ENCODE data around the gene SYK. TPM values are rescaled to one million over a fixed set of nuclear protein-coding genes. Genes with fewer than 3 reads are reported as not detected.
"Not testable (repeated sequence)": the region's sequence is repeated elsewhere in the genome, so short reads cannot be mapped to it uniquely, and the experiment has no call there.

Gene SYK
- total RNA-seq, 1 donor from 2014 or later: 10.7 TPM

- no peaks in the 10 kb centered on the region for H3K27me3 Mint-ChIP-seq (ENCODE audit: unreplicated experiment)
Measured at GRCh38 chr9:90787771-90788460, 13.7 kb upstream of the SYK start.

GRCh38 chr9:90788527-90788926, 13.1 kb upstream of the SYK start:
- H3K27me3 Mint-ChIP-seq (ENCODE audit: unreplicated experiment); H3K4me3 Mint-ChIP-seq (ENCODE audit: unreplicated experiment); H3K9me3 Mint-ChIP-seq (ENCODE audit: unreplicated experiment); H3K36me3 Mint-ChIP-seq (ENCODE audit: unreplicated experiment); H3K4me1 Mint-ChIP-seq (ENCODE audit: low read depth, unreplicated experiment); H3K27ac Mint-ChIP-seq (ENCODE audit: unreplicated experiment); DNase-seq: not testable (repeated sequence)

More at GRCh38 chr9:90787771-90788460, 13.7 kb upstream of the SYK start:
- H3K27ac Mint-ChIP-seq (ENCODE audit: unreplicated experiment): no peak overlapping the region
- no peak overlapping the region for H3K4me3 Mint-ChIP-seq (ENCODE audit: unreplicated experiment)
- H3K36me3 Mint-ChIP-seq (ENCODE audit: unreplicated experiment): peaks cover 5% of the 10 kb centered on the region
- H3K4me1 Mint-ChIP-seq (ENCODE audit: low read depth, unreplicated experiment): peaks cover 6% of the 10 kb centered on the region
- DNase-seq: no peak
- no peak for TF ChIP-seq CTCF (IDR thresholded peaks at IDR 0.05; ENCODE audit: partially characterized antibody, unreplicated experiment)
- H3K9me3 Mint-ChIP-seq (ENCODE audit: unreplicated experiment): no peaks in the 10 kb centered on the region

GRCh38 chr9:90789408-90789807, 12.2 kb upstream of the SYK start:
- no peak overlapping the region for H3K27ac Mint-ChIP-seq (ENCODE audit: unreplicated experiment)
- no peaks in the 10 kb centered on the region for H3K27me3 Mint-ChIP-seq (ENCODE audit: unreplicated experiment)
- no peak for DNase-seq
- H3K4me1 Mint-ChIP-seq (ENCODE audit: low read depth, unreplicated experiment): peaks cover 4% of the 10 kb centered on the region
- peaks cover 5% of the 10 kb centered on the region for H3K36me3 Mint-ChIP-seq (ENCODE audit: unreplicated experiment)
- no peak for TF ChIP-seq CTCF (IDR thresholded peaks at IDR 0.05; ENCODE audit: partially characterized antibody, unreplicated experiment)
- no peaks in the 10 kb centered on the region for H3K9me3 Mint-ChIP-seq (ENCODE audit: unreplicated experiment)
- H3K4me3 Mint-ChIP-seq (ENCODE audit: unreplicated experiment): no peak overlapping the region

GRCh38 chr9:90789862-90790261, 11.8 kb upstream of the SYK start:
- H3K36me3 Mint-ChIP-seq (ENCODE audit: unreplicated experiment): peaks cover 5% of the 10 kb centered on the region
- H3K4me1 Mint-ChIP-seq (ENCODE audit: low read depth, unreplicated experiment): peaks cover 4% of the 10 kb centered on the region
- H3K4me3 Mint-ChIP-seq (ENCODE audit: unreplicated experiment): no peak overlapping the region
- no peak for DNase-seq
- H3K27ac Mint-ChIP-seq (ENCODE audit: unreplicated experiment): no peak overlapping the region
- H3K27me3 Mint-ChIP-seq (ENCODE audit: unreplicated experiment): no peaks in the 10 kb centered on the region
- TF ChIP-seq CTCF (IDR thresholded peaks at IDR 0.05; ENCODE audit: partially characterized antibody, unreplicated experiment): no peak
- no peaks in the 10 kb centered on the region for H3K9me3 Mint-ChIP-seq (ENCODE audit: unreplicated experiment)

- not testable (repeated sequence) for H3K4me1 Mint-ChIP-seq (ENCODE audit: low read depth, unreplicated experiment); DNase-seq; H3K27ac Mint-ChIP-seq (ENCODE audit: unreplicated experiment); H3K9me3 Mint-ChIP-seq (ENCODE audit: unreplicated experiment); H3K27me3 Mint-ChIP-seq (ENCODE audit: unreplicated experiment); H3K36me3 Mint-ChIP-seq (ENCODE audit: unreplicated experiment); H3K4me3 Mint-ChIP-seq (ENCODE audit: unreplicated experiment)
Measured at GRCh38 chr9:90793024-90793423, 8.6 kb upstream of the SYK start.

GRCh38 chr9:90793729-90794128, 7.9 kb upstream of the SYK start:
- TF ChIP-seq CTCF (IDR thresholded peaks at IDR 0.05; ENCODE audit: partially characterized antibody, unreplicated experiment): no peak
- no peak overlapping the region for H3K4me3 Mint-ChIP-seq (ENCODE audit: unreplicated experiment)
- no peaks in the 10 kb centered on the region for H3K27me3 Mint-ChIP-seq (ENCODE audit: unreplicated experiment)
- no peak for DNase-seq
- H3K9me3 Mint-ChIP-seq (ENCODE audit: unreplicated experiment): peaks cover 3% of the 10 kb centered on the region
- peaks cover 4% of the 10 kb centered on the region for H3K4me1 Mint-ChIP-seq (ENCODE audit: low read depth, unreplicated experiment)
- H3K27ac Mint-ChIP-seq (ENCODE audit: unreplicated experiment): no peak overlapping the region
- peaks cover 5% of the 10 kb centered on the region for H3K36me3 Mint-ChIP-seq (ENCODE audit: unreplicated experiment)

Measured in glutamatergic neuron (in vitro differentiated cells).